Endothelial cell of umbilical vein (primary cell): ENCODE measurements around the gene CCDC61.

ENCODE experiments used
- CTCF ChIP-seq, 2 donors: IDR thresholded peaks; 1 replicate in 1 of 2; 2 replicates in 1 of 2; pipeline ENCODE4 v1.5.1; 2011; ENCODE audit warnings: low read length in 2 of 2, mild to moderate bottlenecking in 2 of 2, moderate library complexity in 2 of 2, control low read depth in 1 of 2, inconsistent platforms in 1 of 2, low read depth in 1 of 2; ENCODE audit not compliant: insufficient read depth in 1 of 2; ENCODE audit errors: extremely low read depth in 1 of 2
- EZH2 ChIP-seq: IDR thresholded peaks from 2 replicates; pipeline ENCODE4 v1.6.1; 2012; ENCODE audit warnings: borderline replicate concordance, low read depth, mild to moderate bottlenecking, moderate library complexity, low read length, inconsistent platforms; ENCODE audit not compliant: severe bottlenecking
- MYC ChIP-seq: IDR thresholded peaks from one replicate; pipeline ENCODE4 v1.6.1; 2011; ENCODE audit warnings: mild to moderate bottlenecking, low read depth, low read length
- POLR2A ChIP-seq: IDR thresholded peaks from 2 replicates; pipeline ENCODE4 v1.6.1; 2012; ENCODE audit warnings: low read depth, mild to moderate bottlenecking, control low read depth, low read length
- POLR2AphosphoS5 ChIP-seq: IDR thresholded peaks from 2 replicates; pipeline ENCODE4 v1.6.1; 2012; ENCODE audit warnings: low read depth, mild to moderate bottlenecking, control low read depth, low read length, moderate library complexity; ENCODE audit not compliant: insufficient read depth
- TF ChIP-seq, protein P1 (sequence below): IDR thresholded peaks from 2 replicates; pipeline ENCODE4 v1.6.1; 2011; ENCODE audit not compliant: insufficient read depth, insufficient read length

- no peak for TF ChIP-seq MYC
- TF ChIP-seq CTCF (IDR thresholded peaks at IDR 0.05; ENCODE audit: extremely low read depth in 1 of 2, insufficient read depth in 1 of 2, low read depth in 1 of 2, low read length in 2 of 2), result peak; percentile 80 to 92
- no peak for TF ChIP-seq EZH2
- TF ChIP-seq POLR2AphosphoS5, result no peak
- TF ChIP-seq, protein P1, sequence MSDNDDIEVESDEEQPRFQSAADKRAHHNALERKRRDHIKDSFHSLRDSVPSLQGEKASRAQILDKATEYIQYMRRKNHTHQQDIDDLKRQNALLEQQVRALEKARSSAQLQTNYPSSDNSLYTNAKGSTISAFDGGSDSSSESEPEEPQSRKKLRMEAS, result no peak
- no peak for TF ChIP-seq POLR2A
These were observed 14.6 kb downstream of the CCDC61 start for GRCh38 chr19:46009530-46010510.
